PC-3 (cell line): ENCODE results near the gene AADACL4. TPM values are rescaled to one million over a fixed set of nuclear protein-coding genes. Genes with fewer than 3 reads are reported as not detected.

Source experiments
- ATAC-seq: fragments of 200-7000 bp; cut with Tn5 transposase; 2 replicates; pipeline ENCODE4 v1.9.1; 2020; ENCODE audit warnings: mild to moderate bottlenecking, moderate library complexity
- BruUV-seq: library from RNA; stranded (reverse); fragments of 400-500 nt; replicated peaks from 2 replicates; lab custom pipeline; 2021; lab: Mats Ljungman, UMichigan
- CTCF ChIA-PET: fragments of 300-600 bp; sonication (Branson Sonifier 250); formaldehyde crosslinking; loops from one replicate; lab custom pipeline; 2022; ENCODE audit warnings: antibody characterized with exemption; lab: Charles Lee
- POLR2A ChIA-PET: fragments of 300-600 bp; sonication (Branson Sonifier 250); formaldehyde crosslinking; loops from one replicate; lab custom pipeline; 2022; ENCODE audit warnings: antibody characterized with exemption; ENCODE audit not compliant: unreplicated experiment; lab: Charles Lee
- DNase-seq: peaks from one replicate; pipeline ENCODE4 v3.0.0-alpha.2; 2015
- H2AFZ ChIP-seq: fragments of 300-600 bp; sonication (generic); 2 replicates; pipeline ENCODE4 v1.6.0; 2016; ENCODE audit warnings: antibody characterized with exemption, low read length
- H3F3A ChIP-seq: fragments of 300-600 bp; sonication (generic); one replicate; pipeline ENCODE4 v1.6.0; 2017; ENCODE audit warnings: antibody characterized with exemption, low read length, control low read depth, mild to moderate bottlenecking; ENCODE audit not compliant: unreplicated experiment
- H3K27ac ChIP-seq: fragments of 300-600 bp; sonication (generic); 2 replicates; pipeline ENCODE4 v1.5.1; 2016; ENCODE audit warnings: mild to moderate bottlenecking, low read length
- H3K27me3 ChIP-seq: fragments of 300-600 bp; sonication (generic); 2 replicates; pipeline ENCODE4 v1.6.1; 2016; ENCODE audit warnings: low read length, mixed read lengths
- H3K36me3 ChIP-seq: fragments of 300-600 bp; sonication (generic); 2 replicates; pipeline ENCODE4 v1.6.1; 2016; ENCODE audit warnings: low read depth, mixed run types, low read length, mixed read lengths
- H3K4me1 ChIP-seq: fragments of 300-600 bp; sonication (generic); 2 replicates; pipeline ENCODE4 v1.5.1; 2016; ENCODE audit warnings: low read length; ENCODE audit not compliant: insufficient read depth
- H3K4me2 ChIP-seq: fragments of 300-600 bp; sonication (generic); 2 replicates; pipeline ENCODE4 v1.6.0; 2016; ENCODE audit warnings: low read length
- H3K4me3 ChIP-seq: fragments of 300-600 bp; sonication (generic); 2 replicates; pipeline ENCODE4 v1.5.1; 2016; ENCODE audit warnings: mild to moderate bottlenecking, low read length, mixed read lengths
- H3K79me2 ChIP-seq: fragments of 300-600 bp; sonication (generic); 2 replicates; pipeline ENCODE4 v1.6.1; 2017; ENCODE audit warnings: low read length, mixed read lengths
- H3K9ac ChIP-seq: fragments of 300-600 bp; sonication (generic); 2 replicates; pipeline ENCODE4 v1.6.0; 2016; ENCODE audit warnings: mild to moderate bottlenecking, low read length
- H3K9me2 ChIP-seq: fragments of 300-600 bp; sonication (generic); replicated peaks from 2 replicates; pipeline ENCODE4 v1.6.1; 2016; ENCODE audit warnings: mixed run types, low read length, mixed read lengths
- H3K9me3 ChIP-seq: fragments of 300-600 bp; sonication (generic); 2 replicates; pipeline ENCODE4 v1.6.1; 2016; ENCODE audit warnings: low read length, mixed read lengths
- H4K20me1 ChIP-seq: fragments of 300-600 bp; sonication (generic); 2 replicates; pipeline ENCODE4 v1.6.1; 2016; ENCODE audit warnings: low read length, mixed read lengths
- EZH2 ChIP-seq: fragments of 300-600 bp; sonication (generic); IDR thresholded peaks from one replicate; pipeline ENCODE4 v1.6.1; 2017; ENCODE audit warnings: antibody characterized with exemption, mild to moderate bottlenecking, low read length; ENCODE audit not compliant: unreplicated experiment
- EZH2phosphoT487 ChIP-seq: fragments of 300-600 bp; sonication (generic); IDR thresholded peaks from 2 replicates; pipeline ENCODE4 v1.6.1; 2018; ENCODE audit warnings: mild to moderate bottlenecking, antibody characterized with exemption, low read length, borderline replicate concordance
- intact Hi-C: fragments of 100-400 bp; cut with micrococcal nuclease; formaldehyde crosslinking; loops from 2 replicates; pipeline ENCODE4 v1.9.0; 2023
- total RNA-seq: library from RNA; depleted of rRNA; stranded (reverse); fragments of >200 nt; gene quantifications from 2 replicates; pipeline ENCODE4 v1.2.3, GENCODE V29; 2014
- TF ChIP-seq, protein P1 (sequence below): fragments of 300-600 bp; sonication (generic); conservative IDR thresholded peaks from 2 replicates; pipeline ENCODE4 v1.5.1; 2017; ENCODE audit warnings: antibody characterized with exemption, low read depth, mild to moderate bottlenecking, low read length

Gene AADACL4
- total RNA-seq, 1 experiment from 2014 or later, result not detected

DNA sequence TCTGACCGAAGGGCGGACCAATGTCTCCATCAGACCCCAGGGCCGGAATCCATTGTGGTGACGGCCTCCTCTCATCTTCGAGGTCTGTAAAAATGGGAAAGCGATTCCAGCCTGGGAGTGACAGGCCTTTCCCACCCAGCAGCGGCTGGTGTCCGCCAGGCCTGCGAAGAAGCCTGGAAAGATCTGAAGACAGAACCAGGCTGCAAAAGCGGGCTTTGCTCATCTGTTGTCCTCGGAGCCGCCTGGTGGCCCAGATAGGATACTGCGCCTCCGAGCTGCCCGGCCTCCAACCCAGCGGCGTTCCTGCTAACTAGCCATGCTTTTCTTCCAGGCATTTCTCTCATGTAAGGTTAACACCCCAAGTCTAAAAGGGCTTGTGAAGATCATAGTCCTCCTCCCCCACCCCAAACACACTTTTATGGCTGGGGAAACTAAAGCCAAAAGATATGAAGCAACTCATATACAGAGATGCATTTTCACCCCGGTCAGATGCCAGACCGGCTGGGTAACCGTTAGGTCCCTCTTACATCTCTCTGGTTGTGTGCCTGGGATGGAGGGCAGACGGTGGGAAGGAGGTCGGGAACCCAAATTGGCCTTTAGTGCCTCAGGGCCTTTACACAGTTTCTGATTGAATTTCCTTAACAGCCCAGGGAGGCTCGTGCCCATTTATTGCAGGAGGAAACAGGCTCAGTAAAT lies 23.9 kb upstream of the AADACL4 start:
- no peaks in the 10 kb centered on the region for H3K9me2 ChIP-seq
- H3K27me3 ChIP-seq, result no peaks in the 10 kb centered on the region
- H4K20me1 ChIP-seq, result peaks cover 8% of the 10 kb centered on the region
- H3K4me1 ChIP-seq, result peaks cover 20% of the 10 kb centered on the region
- TF ChIP-seq EZH2phosphoT487, result no peak
- TF ChIP-seq, protein P1, sequence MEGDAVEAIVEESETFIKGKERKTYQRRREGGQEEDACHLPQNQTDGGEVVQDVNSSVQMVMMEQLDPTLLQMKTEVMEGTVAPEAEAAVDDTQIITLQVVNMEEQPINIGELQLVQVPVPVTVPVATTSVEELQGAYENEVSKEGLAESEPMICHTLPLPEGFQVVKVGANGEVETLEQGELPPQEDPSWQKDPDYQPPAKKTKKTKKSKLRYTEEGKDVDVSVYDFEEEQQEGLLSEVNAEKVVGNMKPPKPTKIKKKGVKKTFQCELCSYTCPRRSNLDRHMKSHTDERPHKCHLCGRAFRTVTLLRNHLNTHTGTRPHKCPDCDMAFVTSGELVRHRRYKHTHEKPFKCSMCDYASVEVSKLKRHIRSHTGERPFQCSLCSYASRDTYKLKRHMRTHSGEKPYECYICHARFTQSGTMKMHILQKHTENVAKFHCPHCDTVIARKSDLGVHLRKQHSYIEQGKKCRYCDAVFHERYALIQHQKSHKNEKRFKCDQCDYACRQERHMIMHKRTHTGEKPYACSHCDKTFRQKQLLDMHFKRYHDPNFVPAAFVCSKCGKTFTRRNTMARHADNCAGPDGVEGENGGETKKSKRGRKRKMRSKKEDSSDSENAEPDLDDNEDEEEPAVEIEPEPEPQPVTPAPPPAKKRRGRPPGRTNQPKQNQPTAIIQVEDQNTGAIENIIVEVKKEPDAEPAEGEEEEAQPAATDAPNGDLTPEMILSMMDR, result peak; percentile 92
- H3F3A ChIP-seq, result no peaks in the 10 kb centered on the region
- H3K9ac ChIP-seq, result peak overlapping the region; percentile 95
- H3K79me2 ChIP-seq, result peaks cover 49% of the 10 kb centered on the region
- H3K4me2 ChIP-seq, result peak overlapping the region; percentile 91
- H3K9me3 ChIP-seq, result no peaks in the 10 kb centered on the region
- CTCF ChIA-PET, result interaction anchor here (0.5 to 2.1 kb wide), 3 partner anchors 18 to 212 kb away, joined by 3 to 10 read pairs (median 5); no protein-coding TSS in a partner anchor
- POLR2A ChIA-PET, result interaction anchor here (0.6 to 0.9 kb wide), 2 partner anchors 263 to 305 kb away, joined by 3 to 7 read pairs; no protein-coding TSS in a partner anchor
- DNase-seq (peak; percentile 88), ATAC-seq (peak; percentile 31)
- H3K4me3 ChIP-seq, result peak overlapping the region; percentile 83
- H3K36me3 ChIP-seq, result no peaks in the 10 kb centered on the region
- no TSS peak for BruUV-seq
- peak overlapping the region; percentile 86; the same call in 1 of the 2 replicates for H2AFZ ChIP-seq
- H3K27ac ChIP-seq, result peak overlapping the region; percentile 91
- intact Hi-C loops, result loop anchor here (1.0 to 5.0 kb wide), 7 partner anchors 37 to 306 kb away; no protein-coding TSS in a partner anchor

DNA sequence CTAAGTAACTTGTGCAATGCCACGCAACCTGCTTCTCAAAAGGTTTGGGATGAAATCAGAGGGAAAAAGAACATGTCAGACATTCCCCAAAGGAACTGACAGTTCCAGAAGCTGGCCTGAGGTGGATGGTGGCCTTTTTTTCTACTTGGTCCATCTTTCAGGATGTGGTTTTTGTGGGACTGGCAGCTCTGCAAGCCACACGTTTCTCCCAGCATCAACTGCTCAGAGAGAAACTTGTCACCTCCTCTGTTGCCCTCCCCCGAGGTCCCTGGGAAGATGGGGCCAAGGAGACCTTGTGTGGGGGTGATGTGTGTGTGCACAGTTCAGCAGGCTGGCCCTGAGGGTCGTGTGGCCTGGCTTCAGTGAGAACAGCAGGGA lies 23.4 kb upstream of the AADACL4 start:
- H3K4me2 ChIP-seq, result peak overlapping the region; percentile 91
- DNase-seq, result peak; percentile 52
- CTCF ChIA-PET, result interaction anchor here (0.5 to 2.1 kb wide), 3 partner anchors 19 to 213 kb away, joined by 3 to 10 read pairs (median 5); no protein-coding TSS in a partner anchor
- intact Hi-C loops, result loop anchor here (5.0 kb wide), 1 partner anchor 37 kb away; no protein-coding TSS in a partner anchor
- no peak for ATAC-seq
- no peak overlapping the region for H2AFZ ChIP-seq
- no peaks in the 10 kb centered on the region for H3K36me3 ChIP-seq
- H3K79me2 ChIP-seq, result peaks cover 44% of the 10 kb centered on the region
- H3K9me2 ChIP-seq, result no peaks in the 10 kb centered on the region
- peak overlapping the region; percentile 52; the same call in 1 of the 2 replicates for H3K4me3 ChIP-seq
- TF ChIP-seq, protein P1, result no peak
- TF ChIP-seq EZH2, result no peak
- no peak for TF ChIP-seq EZH2phosphoT487
- no peak overlapping the region for H3K27ac ChIP-seq
- H4K20me1 ChIP-seq, result peaks cover 5% of the 10 kb centered on the region; the same call in 1 of the 2 replicates
- no peaks in the 10 kb centered on the region for H3F3A ChIP-seq
- POLR2A ChIA-PET, result interaction anchor here (0.9 kb wide), 1 partner anchor 264 kb away, joined by 3 read pairs; no protein-coding TSS in a partner anchor
- BruUV-seq, result no TSS peak
- no peaks in the 10 kb centered on the region for H3K9me3 ChIP-seq
- H3K9ac ChIP-seq, result no peak overlapping the region
- peaks cover 17% of the 10 kb centered on the region for H3K4me1 ChIP-seq
- H3K27me3 ChIP-seq, result no peaks in the 10 kb centered on the region

DNA sequence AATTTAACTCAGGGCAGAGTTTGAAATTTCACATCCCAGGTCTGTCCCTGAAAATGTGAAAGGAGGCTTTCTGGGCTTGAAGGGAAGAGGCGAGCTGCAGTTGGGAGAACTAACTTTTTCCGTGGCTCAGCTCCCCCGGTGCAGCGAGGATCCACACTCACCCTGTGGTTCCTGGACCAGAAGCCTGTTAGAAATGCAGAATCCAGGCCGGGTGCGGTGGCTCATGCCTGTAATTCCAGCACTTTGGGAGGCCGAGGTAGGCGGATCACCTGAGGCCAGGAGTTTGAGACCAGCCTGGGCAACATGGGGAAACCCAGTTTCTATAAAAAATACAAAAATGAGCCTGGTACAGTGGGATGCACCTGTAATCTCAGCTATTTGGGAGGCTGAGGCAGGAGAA lies 23.0 kb upstream of the AADACL4 start:
- TF ChIP-seq EZH2phosphoT487 (no peak), EZH2 (no peak)
- TF ChIP-seq, protein P1, result no peak
- H3K4me1 ChIP-seq, result peaks cover 17% of the 10 kb centered on the region
- H3K27ac ChIP-seq, result no peak overlapping the region
- H3K27me3 ChIP-seq, result no peaks in the 10 kb centered on the region
- no peaks in the 10 kb centered on the region for H3K9me2 ChIP-seq
- intact Hi-C loops, result loop anchor here (5.0 kb wide), 1 partner anchor 36 kb away; no protein-coding TSS in a partner anchor
- peaks cover 39% of the 10 kb centered on the region for H3K79me2 ChIP-seq
- POLR2A ChIA-PET, result no interaction called here
- H3K4me2 ChIP-seq, result peak overlapping the region; percentile 91; the same call in 1 of the 2 replicates
- H3K36me3 ChIP-seq, result no peaks in the 10 kb centered on the region
- CTCF ChIA-PET, result no interaction called here
- no peak overlapping the region for H3K4me3 ChIP-seq
- no peak overlapping the region for H2AFZ ChIP-seq
- DNase-seq (no peak), ATAC-seq (no peak)
- no TSS peak for BruUV-seq
- H3F3A ChIP-seq, result no peaks in the 10 kb centered on the region
- peaks cover under 1% of the 10 kb centered on the region; the same call in 1 of the 2 replicates for H4K20me1 ChIP-seq
- H3K9me3 ChIP-seq, result no peaks in the 10 kb centered on the region
- H3K9ac ChIP-seq, result no peak overlapping the region
